ENCODE data around the gene SCN1A.

The SCN1A gene

DNA sequence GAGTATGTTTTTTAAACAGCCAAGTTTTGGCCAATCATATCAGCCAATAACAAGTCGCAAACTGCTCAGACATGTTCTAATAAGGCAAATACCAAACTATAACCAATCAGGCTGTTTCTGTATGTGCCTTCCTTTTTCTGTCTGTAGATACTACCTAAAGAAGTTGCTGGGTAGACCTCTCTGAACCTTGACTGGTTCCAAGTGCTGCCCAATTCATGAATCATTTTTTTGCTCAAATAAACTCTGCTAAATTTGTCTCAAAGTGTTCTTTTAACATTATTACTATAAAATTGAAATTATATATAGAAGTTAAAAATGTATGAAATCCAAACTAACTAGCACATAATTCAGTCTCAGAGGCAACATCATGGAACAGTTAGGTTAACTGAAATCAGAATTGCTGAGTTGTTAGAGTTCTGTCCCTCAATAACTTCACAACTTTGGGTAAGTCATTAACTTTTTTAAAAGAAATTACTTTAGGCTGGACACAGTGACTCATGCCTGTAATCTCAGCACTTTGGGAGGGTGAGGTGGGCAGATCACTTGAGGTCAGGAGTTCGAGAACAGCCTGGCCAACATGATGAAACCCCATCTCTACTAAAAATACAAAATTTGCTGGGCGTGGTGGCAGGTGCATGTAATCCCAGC is 169.4 kb downstream of the SCN1A start:
- TF ChIP-seq, protein P1, sequence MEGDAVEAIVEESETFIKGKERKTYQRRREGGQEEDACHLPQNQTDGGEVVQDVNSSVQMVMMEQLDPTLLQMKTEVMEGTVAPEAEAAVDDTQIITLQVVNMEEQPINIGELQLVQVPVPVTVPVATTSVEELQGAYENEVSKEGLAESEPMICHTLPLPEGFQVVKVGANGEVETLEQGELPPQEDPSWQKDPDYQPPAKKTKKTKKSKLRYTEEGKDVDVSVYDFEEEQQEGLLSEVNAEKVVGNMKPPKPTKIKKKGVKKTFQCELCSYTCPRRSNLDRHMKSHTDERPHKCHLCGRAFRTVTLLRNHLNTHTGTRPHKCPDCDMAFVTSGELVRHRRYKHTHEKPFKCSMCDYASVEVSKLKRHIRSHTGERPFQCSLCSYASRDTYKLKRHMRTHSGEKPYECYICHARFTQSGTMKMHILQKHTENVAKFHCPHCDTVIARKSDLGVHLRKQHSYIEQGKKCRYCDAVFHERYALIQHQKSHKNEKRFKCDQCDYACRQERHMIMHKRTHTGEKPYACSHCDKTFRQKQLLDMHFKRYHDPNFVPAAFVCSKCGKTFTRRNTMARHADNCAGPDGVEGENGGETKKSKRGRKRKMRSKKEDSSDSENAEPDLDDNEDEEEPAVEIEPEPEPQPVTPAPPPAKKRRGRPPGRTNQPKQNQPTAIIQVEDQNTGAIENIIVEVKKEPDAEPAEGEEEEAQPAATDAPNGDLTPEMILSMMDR (conservative IDR thresholded peaks at IDR 0.05): no peak
- no peak for TF ChIP-seq ZFX (IDR thresholded peaks at IDR 0.05)
- no peak overlapping the region for H3K27ac ChIP-seq

DNA sequence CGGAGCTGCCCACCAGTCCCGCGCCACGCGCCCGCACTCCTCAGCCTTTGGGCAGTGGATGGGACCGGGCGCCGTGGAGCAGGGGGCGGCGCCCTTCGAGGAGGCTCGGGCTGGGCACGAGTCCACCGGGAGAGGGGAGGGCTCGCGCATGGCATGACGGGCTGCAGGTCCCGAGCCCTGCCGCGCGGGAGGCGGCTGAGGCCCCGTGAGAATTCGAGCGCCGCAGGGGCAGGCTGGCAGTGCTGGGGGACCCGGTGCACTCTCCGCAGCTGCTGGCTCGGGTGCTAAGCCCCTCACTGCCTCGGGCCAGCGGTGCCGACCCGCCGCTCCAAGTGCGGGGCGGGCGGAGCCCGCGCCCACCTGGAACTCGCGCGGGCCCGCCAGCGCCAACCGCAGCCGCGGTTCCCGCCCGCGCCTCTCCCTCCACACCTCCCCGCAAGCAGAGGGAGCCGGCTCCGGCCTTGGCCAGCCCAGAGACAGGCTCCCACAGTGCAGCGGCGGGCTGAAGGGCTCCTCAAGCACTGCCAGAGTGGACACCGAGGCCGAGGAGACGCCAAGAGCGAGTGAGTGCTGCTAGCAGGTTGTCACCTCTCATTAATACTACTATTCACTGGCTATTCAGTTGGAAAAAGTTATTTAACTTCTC is 170.7 kb downstream of the SCN1A start:
- no peak overlapping the region for H3K27ac ChIP-seq
- TF ChIP-seq, protein P1 (conservative IDR thresholded peaks at IDR 0.05): no peak
- no peak for TF ChIP-seq ZFX (IDR thresholded peaks at IDR 0.05)

DNA sequence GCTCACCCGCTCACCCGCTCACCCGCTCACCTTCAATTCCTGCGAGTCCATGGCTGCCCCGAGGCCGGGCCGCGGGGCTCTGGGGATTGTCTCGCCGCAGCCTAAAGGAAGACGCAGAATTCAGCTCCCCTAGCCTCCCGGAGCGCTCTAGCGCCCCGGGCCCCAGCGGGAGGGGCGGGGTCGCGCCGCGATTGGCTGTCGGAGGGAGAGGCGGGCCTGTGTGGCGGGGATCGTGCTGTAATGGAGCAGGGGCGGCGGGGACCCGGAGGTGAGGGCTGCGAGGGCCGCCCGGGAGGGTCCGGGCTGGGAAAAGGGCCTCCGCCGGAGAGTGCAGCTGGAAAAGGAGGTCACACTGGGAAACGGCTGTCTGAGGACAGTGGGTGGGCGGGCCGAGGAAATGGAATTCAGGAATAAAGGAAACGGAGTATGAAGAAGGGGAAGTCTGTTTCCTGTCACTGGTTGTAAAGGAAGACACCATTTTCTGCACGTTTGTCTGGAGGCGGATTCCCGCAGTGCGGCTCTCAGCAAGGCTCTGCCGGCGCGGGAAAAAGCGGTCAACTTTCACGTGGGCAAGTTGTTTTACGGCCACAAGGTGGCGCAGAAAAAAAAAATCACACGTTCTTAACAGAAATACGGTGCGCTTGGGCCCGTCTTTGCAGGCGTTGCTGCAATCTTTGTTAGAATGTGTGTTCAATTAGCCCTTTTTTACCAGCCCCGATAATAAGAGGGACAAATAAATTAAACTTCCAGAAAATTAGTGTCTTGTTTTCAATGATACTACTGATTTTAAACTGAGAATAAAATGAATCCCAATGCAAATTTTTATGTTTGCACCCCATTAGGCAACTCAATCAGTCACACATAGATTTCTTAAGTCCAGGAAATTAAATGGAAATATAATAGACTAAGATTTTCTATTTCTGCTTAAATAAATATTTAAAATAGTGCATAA is 173.9 kb downstream of the SCN1A start, which contains the start of gene TTC21B:
TSS of gene TTC21B (minus strand) at position 122 of the 952 bp plus-strand sequence. CDS start at position 51, 71 bp downstream.
- peak within 1 kb of the TSS; percentile 98 for H3K27ac ChIP-seq
- TF ChIP-seq, protein P1 (conservative IDR thresholded peaks at IDR 0.05): peak; percentile 78
- peak; percentile 57; the same call in 1 of the 2 replicates for TF ChIP-seq ZFX (IDR thresholded peaks at IDR 0.05)

DNA sequence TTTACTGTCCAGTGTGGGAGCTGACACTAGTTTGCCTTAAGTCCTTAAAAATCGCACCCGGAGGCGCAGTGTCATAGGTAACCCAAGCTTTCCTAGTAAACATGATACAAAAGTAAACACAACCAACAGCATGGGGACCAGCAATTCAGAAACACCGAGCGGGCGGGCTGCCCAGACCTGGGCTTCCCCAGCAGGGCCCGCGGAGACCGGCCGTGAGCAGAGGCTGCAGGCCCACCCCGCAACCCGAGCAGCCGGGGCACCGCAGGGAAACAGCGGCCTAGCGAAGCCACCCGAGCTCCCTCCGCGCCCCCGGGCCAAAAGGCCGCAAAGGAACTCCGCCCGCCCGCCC is 174.5 kb downstream of the SCN1A start:
- H3K27ac ChIP-seq: peak overlapping the region; percentile 98

DNA sequence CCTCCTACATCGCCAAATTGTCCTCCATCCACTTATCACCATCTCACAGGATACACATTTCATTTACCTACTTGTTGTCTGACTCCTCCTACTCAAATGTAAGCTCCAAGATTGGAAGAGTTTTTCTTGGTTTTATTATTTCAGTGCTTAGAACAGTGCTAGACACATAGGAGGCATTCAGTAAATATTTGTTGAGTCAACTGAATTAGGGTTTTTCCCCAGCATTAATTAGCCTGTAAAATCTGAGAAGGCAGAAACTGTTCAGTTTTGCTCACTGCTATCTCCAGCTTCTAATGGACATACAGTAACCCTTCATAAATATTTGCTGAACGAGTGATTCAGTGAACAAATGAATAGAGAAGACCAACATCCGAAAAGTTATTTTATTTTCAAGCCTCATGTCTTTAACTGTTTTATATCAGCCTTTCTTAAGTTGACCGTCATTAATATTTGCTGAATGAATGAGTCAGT is 175.0 kb downstream of the SCN1A start:
- TF ChIP-seq, protein P1 (conservative IDR thresholded peaks at IDR 0.05): no peak
- TF ChIP-seq ZFX (IDR thresholded peaks at IDR 0.05): no peak
- H3K27ac ChIP-seq: peak overlapping the region; percentile 98

More for the DNA sequence above, 174.5 kb downstream of the SCN1A start:
- TF ChIP-seq, protein P1 (conservative IDR thresholded peaks at IDR 0.05): no peak
- TF ChIP-seq ZFX (IDR thresholded peaks at IDR 0.05): peak; percentile 81

DNA sequence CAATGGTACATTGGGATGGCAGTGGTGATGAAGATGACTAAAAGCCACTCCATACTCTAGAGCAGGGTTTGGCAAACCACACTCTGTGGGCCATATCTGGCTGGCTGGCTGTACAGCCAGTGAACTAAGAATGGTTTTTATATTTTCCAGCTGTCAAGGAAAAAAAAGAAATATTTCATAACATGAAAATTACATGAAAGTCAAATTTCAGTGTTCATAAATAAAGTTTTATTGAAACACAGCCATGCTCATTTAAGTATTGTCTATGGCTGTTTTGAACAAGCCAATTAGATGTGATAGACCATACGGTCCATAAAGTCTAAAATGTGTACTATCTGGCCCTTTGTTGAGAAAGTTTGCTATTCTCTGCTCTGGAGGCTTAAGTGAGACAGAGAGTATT is 175.7 kb downstream of the SCN1A start:
- TF ChIP-seq, protein P1 (conservative IDR thresholded peaks at IDR 0.05): no peak
- no peak for TF ChIP-seq ZFX (IDR thresholded peaks at IDR 0.05)
- peak overlapping the region; percentile 51; the same call in 1 of the 2 replicates for H3K27ac ChIP-seq
